Body of pancreas (tissue), 4 donors: Measurements from ENCODE around the gene ENPP1. TPM values are rescaled to one million over a fixed set of nuclear protein-coding genes. Genes with fewer than 3 reads are reported as not detected.

Experiments
- ATAC-seq: fragments of 150-250 bp; one replicate; pipeline ENCODE4 v1.9.1; 2016
- DNase-seq, 4 donors: peaks; one replicate each; pipeline ENCODE4 v3.0.0-alpha.2; 2019
- H3K27ac ChIP-seq, 4 donors: fragments of 200-600 bp; sonication (generic); 1 replicate in 3 of 4; 2 replicates in 1 of 4; pipeline versions ENCODE4 v1.5.1 to v1.6.1; 2016 to 2019; ENCODE audit warnings: mild to moderate bottlenecking in 1 of 4, mixed read lengths in 1 of 4, moderate library complexity in 1 of 4
- H3K27me3 ChIP-seq, 2 donors: fragments of 200-600 bp; sonication (generic); one replicate each; pipeline ENCODE4 v1.6.0; 2016; ENCODE audit warnings: mild to moderate bottlenecking in 1 of 2
- H3K36me3 ChIP-seq, 2 donors: fragments of 200-600 bp; sonication (generic); replicated peaks in 1 of 2; 2 replicates each; pipeline ENCODE4 v1.5.1; 2016; ENCODE audit warnings: low read depth in 2 of 2; ENCODE audit not compliant: insufficient read depth in 1 of 2
- H3K4me1 ChIP-seq: fragments of 200-600 bp; sonication (generic); one replicate; pipeline ENCODE4 v1.6.0; 2016
- H3K4me3 ChIP-seq, 2 donors: fragments of 200-600 bp; sonication (generic); 1 replicate in 1 of 2; 2 replicates in 1 of 2; pipeline ENCODE4 v1.5.1; 2016 to 2019
- H3K9me3 ChIP-seq, 3 donors: fragments of 200-600 bp; sonication (generic); 1 replicate in 2 of 3; 2 replicates in 1 of 3; pipeline ENCODE4 v1.5.1; 2016
- POLR2A ChIP-seq, 3 donors: fragments of 450-650 bp; IDR thresholded peaks; one replicate each; pipeline ENCODE4 v1.6.1; 2016; ENCODE audit warnings: antibody characterized with exemption in 3 of 3, mild to moderate bottlenecking in 2 of 3
- whole genome bisulfite sequencing, 2 donors: methylation state at CpG; one replicate each; pipeline ENCODE4 v1.1.5; 2017; 5-methylcytosine and 5-hydroxymethylcytosine counted together
- intact Hi-C: fragments of 100-400 bp; cut with DNase I; formaldehyde crosslinking; loops from one replicate; pipeline ENCODE4 v1.15.1; 2023
- total RNA-seq, 2 donors: library from RNA; depleted of rRNA; stranded (reverse); fragments of >200 nt; gene quantifications; one replicate each; pipeline ENCODE4 v1.1.0, GENCODE V29; 2016
- TF ChIP-seq, protein P1 (sequence below), 7 experiments: fragments of 450-650 bp in 4 of 7; fragments of 200-600 bp in 3 of 7; sonication (generic) in 3 of 7; IDR thresholded peaks; one replicate each; pipeline ENCODE4 v1.5.1; 2016 to 2019; ENCODE audit warnings: antibody characterized with exemption in 7 of 7

ENPP1 gene
- total RNA-seq, 2 donors from 2014 or later = 16.2 to 19.2 TPM

- DNase-seq (no peak), ATAC-seq (no peak)
- H3K9me3 ChIP-seq = no peaks in the 10 kb centered on the region
- no peaks in the 10 kb centered on the region for H3K36me3 ChIP-seq
- H3K4me1 ChIP-seq = no peaks in the 10 kb centered on the region
- no peaks in the 10 kb centered on the region for H3K27me3 ChIP-seq
- H3K27ac ChIP-seq = no peak overlapping the region
- intact Hi-C loops = loop anchor here (10.0 kb wide), 2 partner anchors 125 to 215 kb away; no protein-coding TSS in a partner anchor
- WGBS, 2 donors = 81 to 88% methylated on average over 1 of the region's 1 CpG
- TF ChIP-seq POLR2A (IDR thresholded peaks at IDR 0.05) = no peak
- TF ChIP-seq, protein P1, sequence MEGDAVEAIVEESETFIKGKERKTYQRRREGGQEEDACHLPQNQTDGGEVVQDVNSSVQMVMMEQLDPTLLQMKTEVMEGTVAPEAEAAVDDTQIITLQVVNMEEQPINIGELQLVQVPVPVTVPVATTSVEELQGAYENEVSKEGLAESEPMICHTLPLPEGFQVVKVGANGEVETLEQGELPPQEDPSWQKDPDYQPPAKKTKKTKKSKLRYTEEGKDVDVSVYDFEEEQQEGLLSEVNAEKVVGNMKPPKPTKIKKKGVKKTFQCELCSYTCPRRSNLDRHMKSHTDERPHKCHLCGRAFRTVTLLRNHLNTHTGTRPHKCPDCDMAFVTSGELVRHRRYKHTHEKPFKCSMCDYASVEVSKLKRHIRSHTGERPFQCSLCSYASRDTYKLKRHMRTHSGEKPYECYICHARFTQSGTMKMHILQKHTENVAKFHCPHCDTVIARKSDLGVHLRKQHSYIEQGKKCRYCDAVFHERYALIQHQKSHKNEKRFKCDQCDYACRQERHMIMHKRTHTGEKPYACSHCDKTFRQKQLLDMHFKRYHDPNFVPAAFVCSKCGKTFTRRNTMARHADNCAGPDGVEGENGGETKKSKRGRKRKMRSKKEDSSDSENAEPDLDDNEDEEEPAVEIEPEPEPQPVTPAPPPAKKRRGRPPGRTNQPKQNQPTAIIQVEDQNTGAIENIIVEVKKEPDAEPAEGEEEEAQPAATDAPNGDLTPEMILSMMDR (IDR thresholded peaks at IDR 0.05) = peak in 1 of 7 experiments; percentile 2
- no peak overlapping the region for H3K4me3 ChIP-seq
These were observed 102.4 kb downstream of the ENPP1 start for GRCh38 chr6:131910219-131910589.

DNA sequence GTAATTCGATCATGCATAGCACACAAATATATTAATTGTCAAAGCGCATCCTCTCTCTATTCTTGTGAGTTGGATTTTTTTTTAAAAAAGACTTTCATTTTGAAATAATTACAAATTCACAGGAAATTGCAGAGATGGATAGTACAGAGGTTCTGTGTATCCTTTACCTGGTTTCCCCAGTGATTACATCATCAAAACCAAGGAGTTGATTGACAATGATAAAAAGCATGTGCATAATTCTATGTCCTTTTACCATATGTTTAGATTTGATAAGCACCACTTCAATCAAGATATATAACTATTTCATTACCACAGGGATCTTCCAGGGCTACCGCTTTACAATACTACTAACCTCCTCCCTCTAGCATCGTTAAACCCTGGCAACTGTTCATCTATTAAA is 103.1 kb downstream of the ENPP1 start:
- intact Hi-C loops = loop anchor here (10.0 kb wide), 2 partner anchors 126 to 216 kb away; no protein-coding TSS in a partner anchor
- Histone ChIP-seq H3K4me1 (no peaks in the 10 kb centered on the region), H3K27me3 (no peaks in the 10 kb centered on the region), H3K9me3 (no peaks in the 10 kb centered on the region), H3K4me3 (no peak overlapping the region), H3K36me3 (no peaks in the 10 kb centered on the region), H3K27ac (no peak overlapping the region)
- TF ChIP-seq, protein P1 (IDR thresholded peaks at IDR 0.05) = no peak
- no peak for TF ChIP-seq POLR2A (IDR thresholded peaks at IDR 0.05)
- no peak for ATAC-seq
- WGBS, 2 donors = 31 to 45% methylated on average over 4 of the region's 4 CpGs
- DNase-seq = no peak

- TF ChIP-seq, protein P1 (IDR thresholded peaks at IDR 0.05) = no peak
- no peak for TF ChIP-seq POLR2A (IDR thresholded peaks at IDR 0.05)
- DNase-seq (no peak), ATAC-seq (no peak)
- no peak overlapping the region for H3K27ac ChIP-seq
- no peaks in the 10 kb centered on the region for H3K27me3 ChIP-seq
- WGBS, 2 donors = 41% methylated on average over 3 of the region's 3 CpGs
- no peaks in the 10 kb centered on the region for H3K9me3 ChIP-seq
- H3K4me1 ChIP-seq = no peaks in the 10 kb centered on the region
- intact Hi-C loops = loop anchor here (10.0 kb wide), 2 partner anchors 127 to 217 kb away; no protein-coding TSS in a partner anchor
- no peak overlapping the region for H3K4me3 ChIP-seq
- H3K36me3 ChIP-seq = no peaks in the 10 kb centered on the region
These were observed 104.1 kb downstream of the ENPP1 start for GRCh38 chr6:131911951-131912350.

DNA sequence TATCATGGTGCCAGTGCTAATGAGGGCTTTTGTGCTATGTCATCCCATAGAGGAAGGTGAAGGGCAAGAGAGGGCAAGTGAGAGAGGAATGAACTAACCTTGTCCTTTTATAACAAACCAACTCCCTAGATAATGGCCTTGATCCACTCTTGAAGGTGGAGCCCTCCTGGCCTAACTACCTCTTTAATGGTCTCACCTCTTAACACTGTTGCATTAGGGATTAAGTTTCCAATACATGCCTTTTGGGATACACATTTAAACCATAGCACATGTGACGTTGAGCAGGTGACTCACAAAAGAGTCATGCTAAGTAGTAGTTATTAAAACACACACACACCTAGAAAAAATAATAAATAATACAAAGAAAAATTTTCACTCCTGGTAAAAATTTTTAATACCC is 106.4 kb downstream of the ENPP1 start:
- no peak for DNase-seq
- no peaks in the 10 kb centered on the region for H3K27me3 ChIP-seq
- TF ChIP-seq, protein P1 (IDR thresholded peaks at IDR 0.05) = no peak
- TF ChIP-seq POLR2A (IDR thresholded peaks at IDR 0.05) = no peak
- 14 to 23% methylated on average over 1 of the region's 1 CpG for WGBS, 2 donors
- ATAC-seq = no peak
- intact Hi-C loops = loop anchor here (10.0 kb wide), 2 partner anchors 129 to 219 kb away; no protein-coding TSS in a partner anchor
- H3K36me3 ChIP-seq = no peaks in the 10 kb centered on the region
- H3K27ac ChIP-seq = no peak overlapping the region
- no peak overlapping the region for H3K4me3 ChIP-seq
- no peaks in the 10 kb centered on the region for H3K4me1 ChIP-seq
- no peaks in the 10 kb centered on the region for H3K9me3 ChIP-seq
